Amniotic stem cell (primary cell): ENCODE data around the gene INPP5K.
A peak's percentile ranks its signal among the peaks of the same experiment; 100 is the strongest.
"Not testable (repeated sequence)": the region's sequence is repeated elsewhere in the genome, so short reads cannot be mapped to it uniquely, and the experiment has no call there.

Experiments
- DNase-seq: peaks from one replicate; lab custom pipeline; 2025; lab: John Stamatoyannopoulos, UW

The INPP5K gene

DNA sequence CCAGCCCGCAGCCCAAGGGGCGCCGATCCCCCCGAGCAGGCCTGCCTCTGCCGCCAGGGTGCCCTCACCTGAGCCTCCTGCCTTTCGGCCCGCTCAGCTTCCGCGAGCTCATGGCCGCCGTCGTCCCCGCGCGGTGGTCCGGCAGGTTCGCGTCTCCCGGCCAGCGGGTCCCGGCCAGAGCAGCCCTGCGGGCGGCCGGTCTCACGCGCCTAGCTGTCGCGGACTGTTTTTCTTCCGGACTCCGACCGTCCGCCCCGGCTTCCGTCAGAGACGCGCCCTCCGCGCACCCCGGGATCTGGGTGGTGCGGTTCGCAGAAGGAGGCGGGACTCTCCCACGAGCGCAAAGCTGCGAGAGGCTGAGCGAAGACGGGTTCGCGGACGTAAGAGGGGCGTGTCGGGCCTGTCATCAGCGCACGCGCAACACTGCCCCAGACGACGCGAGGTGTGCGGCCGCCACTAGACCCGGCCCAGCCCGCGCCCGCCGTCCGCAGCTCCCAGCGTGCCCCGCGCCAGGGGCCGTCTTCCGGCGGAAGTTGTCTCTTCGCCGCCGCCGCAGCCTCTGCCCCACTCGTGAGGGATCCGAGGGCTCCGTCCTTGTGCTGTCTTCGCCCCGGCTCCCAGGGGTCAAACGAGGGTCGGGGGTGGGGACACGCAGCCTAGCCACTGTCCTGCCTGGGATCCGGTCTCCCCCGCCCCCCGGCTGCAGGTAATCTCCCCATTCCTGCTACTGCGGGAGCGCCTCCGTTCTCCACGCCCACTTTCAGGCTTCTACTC is at the start of gene INPP5K:
Gene INPP5K (minus strand): TSS at position 225 of the 774 bp plus-strand sequence. CDS start 113 bp downstream, at position 112.
- peak; percentile 97 for DNase-seq

GRCh38 chr17:1565877-1566276 is 49.5 kb upstream of the INPP5K start:
- DNase-seq = no peak

DNA sequence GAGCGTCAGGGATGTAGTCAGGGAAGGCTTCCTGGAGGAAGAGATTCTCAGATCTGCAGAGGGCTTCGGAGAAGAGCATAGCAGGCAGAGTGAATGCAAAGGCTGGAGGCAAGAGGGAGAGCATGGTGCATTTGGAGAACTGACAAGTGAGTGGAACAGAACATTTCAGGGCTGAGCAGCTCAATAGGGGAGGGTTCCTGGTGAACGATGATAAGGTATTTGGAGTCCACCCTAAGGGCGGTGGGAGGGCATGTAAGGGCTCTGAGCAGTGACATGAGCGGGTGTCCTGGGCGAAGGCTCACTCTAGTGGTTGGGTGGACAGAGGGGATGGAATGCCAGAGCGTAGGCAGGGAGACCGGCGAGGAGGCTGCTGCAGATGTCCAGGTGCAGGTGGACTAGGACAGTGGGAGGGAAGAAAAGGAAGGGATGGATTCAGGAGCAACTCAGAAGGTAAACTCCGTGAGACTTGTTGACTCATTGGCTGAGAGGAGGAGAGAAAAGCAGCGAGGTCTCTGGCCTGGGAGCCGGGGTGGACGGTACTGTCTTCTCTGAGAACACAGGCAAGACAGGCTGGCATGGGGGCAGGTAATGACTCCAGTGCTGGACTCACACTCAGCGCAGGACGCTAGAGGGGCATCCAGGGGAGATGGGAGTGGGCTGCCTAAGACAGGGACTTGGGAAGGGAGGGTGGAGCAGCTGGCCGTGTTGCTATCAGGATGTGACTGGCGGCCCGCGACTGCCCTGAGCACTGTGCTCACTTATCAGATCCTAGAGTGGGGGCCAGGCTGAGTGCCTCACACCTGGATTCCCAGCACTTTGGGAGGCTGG is 47.6 kb upstream of the INPP5K start:
- no peak for DNase-seq

DNA sequence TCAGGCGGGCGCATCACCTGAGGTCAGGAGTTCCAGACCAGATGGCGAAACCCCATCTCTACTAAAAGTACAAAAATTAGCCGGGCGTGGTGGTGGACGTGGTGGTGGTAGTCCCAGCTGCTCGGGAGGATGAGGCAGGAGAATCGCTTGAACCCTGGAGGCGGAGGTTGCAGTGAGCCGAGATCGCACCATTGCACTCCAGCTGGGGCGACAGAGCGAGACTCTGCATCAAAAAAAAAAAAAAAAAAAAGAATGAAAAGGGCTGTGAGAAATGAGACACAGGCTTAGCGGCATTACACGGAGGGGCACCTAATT is 47.0 kb upstream of the INPP5K start:
- DNase-seq = not testable (repeated sequence)

- DNase-seq = no peak
Measured at GRCh38 chr17:1562176-1562643, 45.8 kb upstream of the INPP5K start.

DNA sequence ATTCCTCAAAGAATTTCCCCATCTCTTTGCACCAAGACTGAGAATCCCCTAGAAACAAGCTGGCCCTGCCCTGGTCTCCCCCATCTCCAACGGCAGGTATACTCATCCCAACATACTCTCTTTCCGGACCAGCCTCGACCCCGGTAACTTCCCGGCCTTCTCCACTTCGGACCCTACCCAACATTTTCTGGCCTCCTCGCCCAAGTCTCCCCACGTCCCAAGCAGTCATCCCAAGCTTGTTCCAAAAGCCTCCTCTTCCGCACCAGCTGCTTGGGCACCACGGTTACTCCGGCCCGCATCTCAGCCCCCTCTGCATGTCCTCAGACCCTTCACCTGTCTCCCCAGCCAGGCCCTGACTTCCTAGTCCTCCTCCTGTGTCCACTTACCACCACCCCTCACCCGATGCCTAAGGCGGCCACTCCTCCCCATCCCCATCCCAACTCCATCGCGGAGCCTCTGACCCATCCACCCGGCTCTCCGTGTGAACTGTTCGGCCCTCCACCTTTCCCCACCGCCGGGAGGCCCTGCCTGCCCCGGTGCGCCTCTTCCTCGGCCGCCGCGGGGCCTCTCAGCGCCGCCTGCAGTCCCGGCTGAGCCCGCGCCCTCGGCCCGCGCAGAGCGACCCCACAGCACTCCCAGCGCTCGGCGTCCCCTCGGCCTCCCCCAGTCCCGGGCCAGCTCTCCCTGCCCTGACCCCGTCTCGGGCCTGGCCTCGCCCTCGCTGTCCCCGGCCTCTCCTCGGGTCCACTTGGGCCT is 45.2 kb upstream of the INPP5K start:
- DNase-seq = no peak

DNA sequence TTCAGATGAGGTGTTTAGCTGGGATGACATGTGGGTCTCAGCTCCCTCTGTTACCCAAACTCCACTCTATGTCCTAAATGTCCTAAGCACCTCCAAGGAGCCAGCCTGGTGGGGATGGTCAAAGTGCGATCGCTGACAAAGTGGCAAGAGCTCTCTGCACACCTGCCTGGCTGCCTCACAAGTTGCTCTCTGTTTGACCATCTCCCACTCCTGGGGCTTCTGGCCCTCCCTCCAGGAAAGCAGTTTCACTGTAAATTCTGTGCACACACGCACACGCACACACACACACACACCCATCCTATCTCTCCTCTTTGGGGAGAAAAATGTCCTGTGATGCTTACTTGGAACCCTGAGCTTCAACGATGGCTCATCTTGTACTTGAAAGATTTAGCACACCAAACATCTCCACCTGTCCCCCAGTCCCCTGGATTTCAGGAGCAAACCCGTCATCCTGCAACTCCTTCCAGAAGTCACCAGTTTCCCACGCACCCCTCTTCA is 44.5 kb upstream of the INPP5K start:
- no peak for DNase-seq

GRCh38 chr17:1560101-1560857 is 43.9 kb upstream of the INPP5K start:
- DNase-seq = no peak

- DNase-seq = no peak
Measured at GRCh38 chr17:1559047-1560043, 42.9 kb upstream of the INPP5K start.

GRCh38 chr17:1558401-1558800 is 42.0 kb upstream of the INPP5K start:
- DNase-seq = no peak

DNA sequence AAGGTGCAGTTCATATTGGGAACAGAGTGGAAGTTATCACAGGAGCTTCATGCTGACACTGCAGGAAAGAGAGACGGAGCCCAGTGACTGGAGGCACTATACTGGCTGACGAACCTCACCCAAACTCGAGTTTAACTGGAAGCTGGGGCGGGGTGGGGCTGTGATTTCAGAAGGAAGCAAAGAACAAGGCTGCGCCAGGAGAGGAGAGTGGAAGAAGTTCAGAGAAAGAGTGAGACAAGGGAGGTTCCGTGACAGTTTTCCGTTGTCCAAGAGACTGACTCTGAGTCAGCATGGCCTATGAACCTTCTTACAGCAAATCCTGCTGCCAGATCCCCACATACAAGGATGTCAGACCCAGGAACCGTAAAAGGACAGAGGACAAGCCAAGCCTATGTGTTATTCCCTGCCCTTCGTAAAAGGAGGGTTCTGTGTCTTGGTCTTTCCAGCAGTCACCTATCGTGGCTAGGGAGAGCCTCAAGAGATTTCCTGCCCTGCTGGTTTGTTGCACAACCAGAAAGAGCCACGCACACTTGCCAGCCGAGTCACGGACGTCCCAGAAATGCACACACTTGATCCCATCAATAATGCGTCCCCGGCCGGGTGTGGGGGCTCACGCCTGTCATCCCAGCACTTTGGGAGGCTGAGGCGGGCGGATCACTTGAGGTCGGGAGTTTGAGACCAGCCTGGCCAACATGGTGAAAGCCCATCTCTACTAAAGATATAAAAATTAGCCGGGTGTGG is 41.1 kb upstream of the INPP5K start:
- DNase-seq = no peak

- no peak for DNase-seq
Measured at GRCh38 chr17:1555651-1556471, 39.4 kb upstream of the INPP5K start.

GRCh38 chr17:1554751-1555540 is 38.5 kb upstream of the INPP5K start:
- DNase-seq = no peak

GRCh38 chr17:1553354-1554266 is 37.2 kb upstream of the INPP5K start:
- DNase-seq = no peak

- DNase-seq = no peak
Measured at GRCh38 chr17:1552932-1553331, 36.5 kb upstream of the INPP5K start.

- no peak for DNase-seq
Measured at GRCh38 chr17:1551741-1552140, 35.3 kb upstream of the INPP5K start.

DNA sequence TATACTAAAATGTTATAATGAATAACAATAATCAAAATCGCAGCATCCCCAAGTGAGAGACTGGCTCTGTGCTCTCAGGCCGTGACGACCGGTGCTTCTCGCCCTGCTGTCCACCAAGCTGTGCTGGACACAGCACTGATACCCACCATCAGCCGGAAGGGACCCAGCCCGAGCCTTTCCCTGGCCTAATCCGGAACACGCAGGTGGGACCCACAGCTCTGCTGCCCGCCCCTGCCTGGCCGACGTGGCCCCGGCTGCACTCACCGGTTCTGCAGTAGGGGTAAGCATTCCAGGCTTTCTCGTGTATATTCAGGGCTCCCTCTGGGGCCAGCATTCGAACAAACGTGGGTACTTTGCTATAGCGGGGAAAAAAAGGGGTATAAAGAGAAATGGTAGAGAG is 31.6 kb upstream of the INPP5K start:
- no peak for DNase-seq
